ENCODE results near the gene GPR26.
"Not testable (repeated sequence)": the region's sequence is repeated elsewhere in the genome, so short reads cannot be mapped to it uniquely, and the experiment has no call there.

GPR26 gene

DNA sequence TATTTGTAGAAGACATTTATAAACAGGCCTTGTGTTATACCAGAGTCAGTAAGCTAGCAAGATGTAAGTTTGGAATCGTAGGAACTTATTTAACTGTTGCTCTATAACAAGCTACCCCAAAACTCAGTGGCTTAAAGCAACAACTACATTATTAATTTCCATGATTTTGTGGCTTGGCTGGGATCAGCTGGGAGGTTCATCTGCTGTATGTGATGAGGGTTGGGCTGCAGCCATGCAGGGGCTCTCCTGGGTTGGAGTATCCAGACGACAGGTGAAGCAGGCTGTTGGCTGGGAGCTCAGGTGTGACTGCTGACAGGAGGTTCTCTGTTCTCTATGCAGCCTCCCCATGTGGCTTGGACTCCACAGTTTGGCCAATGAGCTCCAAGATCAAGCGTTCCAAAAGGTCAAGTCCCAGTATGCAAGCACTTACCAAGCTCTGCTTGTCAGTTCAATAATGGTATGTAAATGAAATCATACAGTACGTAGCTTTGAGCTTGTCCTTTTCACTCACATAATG is 52.4 kb downstream of the GPR26 start:
- DNase-seq = no peak

DNA sequence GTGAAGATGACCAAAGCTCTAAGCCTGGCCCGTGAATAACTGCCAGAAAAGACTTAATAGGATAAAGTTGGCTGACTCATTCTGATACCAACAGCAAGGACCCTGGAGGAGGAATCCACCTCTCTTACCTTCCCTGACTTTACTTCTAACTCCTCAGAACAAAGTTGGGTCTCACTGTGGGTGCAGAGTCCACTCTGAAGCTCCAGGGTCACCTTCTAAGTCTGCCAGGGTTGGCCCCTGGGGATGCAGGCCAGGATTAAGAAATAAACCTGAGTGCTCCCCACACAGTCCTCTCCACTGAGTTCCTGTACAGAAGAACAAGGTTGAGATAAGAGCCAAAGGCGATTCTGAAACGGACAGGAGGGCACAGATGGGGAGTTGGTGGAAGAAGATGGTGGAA is 54.4 kb downstream of the GPR26 start:
- DNase-seq = no peak

DNA sequence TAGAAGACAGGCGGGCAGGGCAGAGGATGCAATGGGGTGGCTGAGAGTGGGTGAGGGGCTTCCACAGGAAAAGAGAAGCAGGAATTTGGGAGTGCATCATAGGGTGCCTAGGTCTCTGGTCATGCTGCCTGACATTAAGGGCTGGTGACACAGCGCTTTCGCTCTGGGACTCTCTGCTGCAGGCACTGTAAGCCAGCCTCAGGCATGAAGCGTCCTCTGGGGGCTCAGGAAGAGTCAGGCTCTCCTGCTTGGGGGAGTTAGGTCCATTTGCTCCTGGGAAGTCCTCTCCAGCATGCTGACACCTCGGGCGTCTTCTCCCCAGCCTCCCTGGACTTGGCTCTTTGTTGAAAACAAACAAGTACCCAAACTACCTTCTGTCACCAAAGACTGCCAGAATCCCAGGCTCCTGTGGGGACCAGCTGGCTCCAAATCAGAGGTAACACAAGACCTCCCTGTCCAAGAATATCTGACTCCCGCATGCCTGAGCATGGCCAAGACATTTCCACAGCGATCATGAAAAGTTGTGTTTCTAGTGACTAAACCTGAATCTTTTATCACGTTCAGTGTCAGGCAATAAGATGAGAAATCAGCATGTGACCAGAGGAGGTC is 55.4 kb downstream of the GPR26 start:
- DNase-seq = no peak

DNA sequence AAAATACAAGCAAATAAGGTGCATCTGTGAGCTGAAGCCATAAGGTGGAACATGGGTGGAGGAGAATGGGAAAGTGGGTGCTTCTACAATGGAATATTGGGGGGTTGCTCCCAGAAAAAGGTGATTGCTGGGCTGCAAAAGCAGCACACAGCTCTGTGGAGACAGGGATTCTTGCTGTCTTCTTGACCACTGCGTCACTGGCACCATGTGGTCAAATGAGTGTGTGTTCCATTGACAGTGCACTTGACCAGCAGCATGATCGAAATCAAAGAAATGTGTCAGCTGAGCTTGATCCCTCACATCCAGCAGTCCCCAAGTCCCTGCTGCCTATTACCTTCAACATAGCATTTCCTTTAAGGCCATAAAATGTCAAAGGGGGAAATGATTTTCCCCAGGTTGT is 56.2 kb downstream of the GPR26 start:
- no peak for DNase-seq

DNA sequence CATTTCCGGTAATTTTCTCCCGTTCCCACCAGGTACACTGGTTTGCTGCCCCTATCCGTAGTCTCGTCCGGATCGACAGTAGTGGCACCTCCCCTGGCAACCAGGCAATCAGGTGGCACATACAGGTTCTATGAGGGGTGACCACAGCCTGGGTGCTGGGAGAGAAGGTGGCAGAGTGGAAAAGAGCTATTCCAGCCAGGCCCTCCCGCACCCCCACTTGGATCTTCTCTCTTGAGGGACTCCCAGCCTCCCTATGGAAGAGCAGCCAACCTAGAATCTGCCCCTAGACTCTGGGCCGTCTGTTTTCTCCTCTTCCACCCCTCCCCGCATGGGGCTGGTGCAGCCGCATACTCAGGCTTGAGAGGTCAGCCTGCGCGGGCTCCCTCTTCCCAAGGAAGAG is 58.6 kb downstream of the GPR26 start:
- no peak for DNase-seq

DNA sequence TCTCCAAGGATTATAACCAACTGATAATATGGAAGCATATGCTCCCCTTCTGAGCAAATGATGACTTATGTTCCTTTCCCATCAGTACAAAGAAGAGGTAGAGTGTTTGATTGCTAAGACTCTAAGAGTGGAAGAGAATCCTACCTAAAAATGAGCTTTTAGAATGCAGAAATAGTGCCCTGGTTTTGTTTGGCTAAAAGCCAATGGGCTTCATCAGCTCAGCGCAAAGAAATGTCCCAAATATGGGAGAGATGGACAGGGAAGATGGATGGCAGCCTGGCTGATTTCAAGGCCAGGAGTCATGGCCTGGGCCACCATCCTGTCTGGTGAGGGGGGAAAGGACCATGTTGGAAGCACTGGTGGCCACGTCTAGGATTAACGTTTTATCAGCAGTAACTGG is 60.2 kb downstream of the GPR26 start:
- DNase-seq = no peak

DNA sequence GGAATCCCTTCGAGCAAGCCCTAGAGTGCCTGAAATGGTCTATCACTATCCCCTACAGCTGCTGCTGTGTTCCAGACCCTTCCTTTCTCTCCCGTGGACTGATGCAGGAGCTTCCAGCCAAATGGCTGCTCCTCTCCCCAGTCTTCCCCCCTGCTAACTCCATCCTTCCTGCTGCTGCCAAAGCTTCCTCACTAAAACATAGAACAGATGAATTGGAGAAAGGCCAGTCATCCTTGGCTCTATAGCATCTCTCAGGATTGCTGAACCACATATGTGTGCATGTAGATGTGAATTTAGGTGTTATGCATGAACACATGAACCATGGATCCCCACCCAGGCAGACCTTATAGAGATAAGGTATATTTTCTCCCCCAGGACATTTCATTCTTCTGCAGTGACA is 60.7 kb downstream of the GPR26 start:
- DNase-seq = no peak

DNA sequence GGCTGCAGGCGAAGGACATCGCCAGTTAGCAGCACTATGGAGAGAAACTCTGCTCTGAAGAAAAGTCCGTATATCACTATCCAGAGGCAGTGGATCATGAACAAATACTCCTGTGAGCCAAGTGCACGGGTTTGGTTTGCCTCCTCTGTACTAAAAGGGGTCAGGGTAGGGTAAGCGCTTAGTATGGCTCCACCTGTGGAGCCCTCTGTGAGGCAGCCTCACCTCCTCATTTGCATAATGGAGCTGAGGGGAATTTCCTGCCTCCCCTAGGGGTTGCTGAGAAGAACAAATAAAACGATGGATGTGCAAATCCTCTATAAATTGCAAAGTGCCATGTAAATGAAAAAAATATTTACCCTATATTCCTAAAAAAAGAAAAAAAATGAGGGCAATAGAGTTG is 63.4 kb downstream of the GPR26 start:
- DNase-seq = no peak

DNA sequence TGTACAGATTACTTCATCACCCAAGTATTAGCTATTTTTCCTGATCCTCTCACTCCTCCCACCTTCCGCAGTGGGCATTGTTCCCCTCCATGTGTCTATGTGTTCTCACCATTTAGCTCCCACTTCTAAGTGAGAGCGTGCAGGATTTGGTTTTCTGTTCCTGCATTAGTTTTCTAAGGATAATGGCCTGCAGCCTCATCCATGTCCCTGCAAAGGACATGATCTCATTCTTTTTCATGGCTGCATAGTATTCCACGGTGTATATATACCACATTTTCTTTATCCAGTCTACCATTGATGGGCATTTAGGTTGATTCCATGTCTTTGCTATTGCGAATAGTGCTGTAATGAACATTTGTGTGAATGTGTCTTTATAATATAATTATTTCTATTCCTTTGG is 70.8 kb downstream of the GPR26 start:
- not testable (repeated sequence) for DNase-seq

DNA sequence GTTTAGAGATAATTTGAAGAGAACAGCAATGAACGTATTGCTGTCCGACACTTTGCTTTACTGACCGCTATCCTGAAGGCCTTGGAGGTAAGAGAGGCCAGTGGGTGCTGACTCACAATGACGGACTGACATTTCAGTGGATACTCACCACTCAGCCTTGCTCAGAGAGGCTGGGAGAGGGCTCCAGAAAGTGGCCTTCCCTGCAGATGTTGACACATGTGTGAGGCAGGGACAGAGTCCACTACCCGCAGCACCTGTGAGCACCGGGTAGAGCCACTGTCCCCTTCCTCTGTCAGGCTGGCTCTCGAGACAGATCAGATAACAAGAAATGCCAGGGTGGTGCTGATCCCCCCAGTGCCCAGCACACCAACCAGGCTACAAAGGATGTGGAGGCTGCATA is 75.0 kb downstream of the GPR26 start:
- DNase-seq = no peak

DNA sequence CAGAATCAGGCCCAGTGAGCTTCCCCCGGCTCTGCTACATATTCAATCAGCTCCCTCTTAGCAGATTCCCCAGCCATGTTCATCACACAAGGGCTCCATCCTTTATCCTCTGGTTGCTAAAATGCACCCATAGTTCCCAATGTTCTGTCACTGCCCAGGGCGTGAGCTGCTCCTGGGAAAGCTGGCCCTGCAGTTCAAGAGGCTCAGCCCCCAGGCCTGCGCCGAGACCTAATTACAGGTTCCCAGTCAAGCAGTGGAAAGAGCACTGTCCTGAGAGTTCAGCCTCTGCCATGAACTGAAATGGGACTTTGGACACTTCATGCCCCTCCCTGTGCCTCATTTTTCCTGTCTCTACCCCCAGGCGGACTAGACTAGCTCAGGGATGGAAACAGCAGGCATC is 75.6 kb downstream of the GPR26 start:
- no peak for DNase-seq

DNA sequence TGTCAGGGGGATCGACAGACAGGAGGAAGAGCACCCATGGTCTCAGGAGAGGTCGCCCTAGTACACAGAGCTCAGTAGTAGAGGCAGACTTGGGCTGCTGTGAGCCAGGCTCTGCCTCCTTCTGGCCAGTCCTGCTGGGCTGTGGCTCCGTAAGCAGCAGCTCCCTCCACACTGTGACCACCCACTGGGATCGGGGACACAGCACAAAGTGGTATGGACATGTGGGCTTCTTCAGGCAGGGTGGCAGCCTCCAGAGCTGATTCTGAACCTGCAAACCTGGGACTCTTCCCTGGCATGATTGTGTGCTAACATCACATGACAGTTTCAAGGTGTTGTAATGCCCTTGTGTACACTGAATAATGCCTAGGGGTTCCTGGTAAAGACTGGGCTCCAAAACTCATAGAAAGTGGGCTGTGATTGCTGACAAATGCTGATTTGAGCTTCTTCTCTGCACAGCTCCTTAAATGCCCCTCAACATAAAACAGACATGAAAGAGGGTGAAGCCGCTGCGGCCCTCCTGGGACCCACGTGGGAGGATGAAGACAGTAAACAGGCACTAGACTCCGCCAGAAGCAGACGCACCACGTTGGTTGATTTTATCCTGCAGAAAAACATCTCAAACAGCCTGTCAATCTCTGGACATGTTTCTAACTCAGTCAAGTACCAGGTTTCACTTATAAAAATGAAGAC is 76.7 kb downstream of the GPR26 start:
- DNase-seq = no peak

DNA sequence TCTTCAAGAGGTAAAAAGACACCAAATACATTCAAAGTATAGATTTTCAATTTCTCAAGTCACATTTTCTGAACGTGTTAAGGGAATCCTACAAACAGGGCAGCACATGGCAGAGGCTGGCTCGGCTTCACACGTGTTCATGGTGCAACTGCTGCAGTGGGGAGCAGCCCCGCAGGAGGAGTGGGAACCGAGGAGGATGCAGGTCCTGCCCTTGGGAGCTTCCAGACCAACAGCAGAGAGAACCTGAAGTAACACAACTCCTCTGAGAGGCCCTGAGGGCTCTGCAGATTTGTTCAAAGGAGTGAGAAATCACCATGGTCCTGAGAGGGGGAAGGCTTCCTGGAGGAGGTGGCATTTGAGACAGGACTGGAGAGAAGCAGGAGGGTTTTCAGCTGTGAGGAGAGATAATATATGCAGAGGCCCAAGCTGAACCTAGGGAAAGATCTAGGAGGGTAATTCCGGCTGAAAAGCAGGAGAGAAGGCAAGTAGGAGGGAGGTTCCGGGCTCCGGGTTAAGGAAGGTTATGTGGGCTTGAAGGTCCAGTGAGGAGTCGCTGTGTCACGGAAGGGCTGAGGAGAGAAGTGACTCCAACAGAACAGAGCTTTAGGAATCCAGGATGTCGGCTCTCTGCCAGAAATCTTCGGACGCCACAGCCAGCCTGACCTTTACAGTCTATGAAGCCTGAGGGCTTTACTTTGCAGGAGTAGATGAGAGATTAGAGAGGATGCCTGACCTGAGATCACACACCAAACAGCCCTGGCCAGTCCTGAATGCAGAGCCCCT is 77.5 kb downstream of the GPR26 start:
- DNase-seq = no peak

DNA sequence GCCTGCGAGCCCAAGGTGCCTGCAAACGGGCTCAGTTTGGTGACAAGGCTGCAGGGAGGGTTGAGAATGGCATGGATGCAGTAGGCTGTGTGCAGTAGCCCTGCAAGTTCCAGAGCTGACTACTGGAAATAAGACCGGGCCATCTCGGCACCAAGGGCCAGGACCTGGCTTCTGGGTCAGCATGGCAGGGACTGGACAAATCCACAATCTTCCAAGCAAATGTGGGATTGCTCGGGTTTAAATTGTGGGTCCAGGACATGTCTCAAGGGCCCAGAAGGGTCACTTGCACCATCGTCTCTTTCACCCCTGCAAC is 78.0 kb downstream of the GPR26 start:
- no peak for DNase-seq

Measured in T1000 (cell line).